Upper lobe of left lung (tissue), 6 donors: ENCODE measurements around the gene TOP3B. TPM values are rescaled to one million over a fixed set of nuclear protein-coding genes. Genes with fewer than 3 reads are reported as not detected.

Experiments used
- ATAC-seq, 2 donors: fragments of 200-7000 bp; cut with Tn5 transposase; one replicate each; pipeline ENCODE4 v1.9.1; 2022; ENCODE audit warnings: mild to moderate bottlenecking in 2 of 2, moderate library complexity in 2 of 2; ENCODE audit not compliant: low FRiP score in 2 of 2
- DNase-seq, 2 donors: peaks; one replicate each; pipeline ENCODE4 v3.0.0-alpha.2; 2019 to 2020
- H3K27ac ChIP-seq, 4 donors: fragments of 200-600 bp; sonication (generic); one replicate each; pipeline ENCODE4 v1.5.1; 2016 to 2019
- H3K27me3 ChIP-seq, 4 donors: fragments of 200-600 bp; sonication (generic); one replicate each; pipeline ENCODE4 v1.5.1; 2017 to 2019
- H3K36me3 ChIP-seq, 4 donors: fragments of 200-600 bp; sonication (generic); one replicate each; pipeline ENCODE4 v1.5.1; 2016 to 2019
- H3K4me1 ChIP-seq, 4 donors: fragments of 200-600 bp; sonication (generic); one replicate each; pipeline ENCODE4 v1.5.1; 2018 to 2019
- H3K4me3 ChIP-seq, 4 donors: fragments of 200-600 bp; sonication (generic); one replicate each; pipeline ENCODE4 v1.5.1; 2017 to 2019; ENCODE audit warnings: mild to moderate bottlenecking in 2 of 4, moderate library complexity in 1 of 4
- H3K9me3 ChIP-seq, 4 donors: fragments of 200-600 bp; sonication (generic); one replicate each; pipeline ENCODE4 v1.5.1; 2018 to 2019
- EP300 ChIP-seq, 4 donors: sonication (generic); formaldehyde crosslinking; IDR thresholded peaks; one replicate each; pipeline ENCODE4 v1.5.1; 2017; ENCODE audit warnings: antibody characterized with exemption in 4 of 4, control low read depth in 2 of 4
- POLR2A ChIP-seq, 4 donors: fragments of 450-650 bp; IDR thresholded peaks; one replicate each; pipeline ENCODE4 v1.5.1; 2016 to 2017; ENCODE audit warnings: antibody characterized with exemption in 4 of 4, mild to moderate bottlenecking in 2 of 4
- POLR2AphosphoS5 ChIP-seq, 2 donors: sonication (generic); formaldehyde crosslinking; IDR thresholded peaks; one replicate each; pipeline ENCODE4 v1.5.1; 2017; ENCODE audit warnings: antibody characterized with exemption in 2 of 2
- WGBS, 2 donors: methylation state at CpG; one replicate each; pipeline ENCODE4 v1.1.5; 2017 to 2018; 5-methylcytosine and 5-hydroxymethylcytosine counted together
- total RNA-seq, 6 donors: library from RNA; depleted of rRNA in 4 of 6; stranded (reverse); fragments of >200 nt in 4 of 6; gene quantifications; one replicate each; pipeline versions ENCODE4 v1.1.0 to v1.2.1, GENCODE V29; 2016 to 2021
- TF ChIP-seq, protein P1 (sequence below), 6 experiments: fragments of 450-650 bp in 4 of 6; fragments of 200-600 bp in 2 of 6; sonication (generic) in 2 of 6; IDR thresholded peaks; one replicate each; pipeline ENCODE4 v1.5.1; 2016 to 2019; ENCODE audit warnings: antibody characterized with exemption in 6 of 6
- donor health status: DM: no; HTN: no; CAD: no; lungs with moderate emphysema.
- donor health status: DM: no; HTN: yes; CAD: no; lungs with severe emphysema.

Gene TOP3B
- total RNA-seq, 6 donors from 2014 or later, result 22.5 to 111 (median 34.0) TPM

DNA sequence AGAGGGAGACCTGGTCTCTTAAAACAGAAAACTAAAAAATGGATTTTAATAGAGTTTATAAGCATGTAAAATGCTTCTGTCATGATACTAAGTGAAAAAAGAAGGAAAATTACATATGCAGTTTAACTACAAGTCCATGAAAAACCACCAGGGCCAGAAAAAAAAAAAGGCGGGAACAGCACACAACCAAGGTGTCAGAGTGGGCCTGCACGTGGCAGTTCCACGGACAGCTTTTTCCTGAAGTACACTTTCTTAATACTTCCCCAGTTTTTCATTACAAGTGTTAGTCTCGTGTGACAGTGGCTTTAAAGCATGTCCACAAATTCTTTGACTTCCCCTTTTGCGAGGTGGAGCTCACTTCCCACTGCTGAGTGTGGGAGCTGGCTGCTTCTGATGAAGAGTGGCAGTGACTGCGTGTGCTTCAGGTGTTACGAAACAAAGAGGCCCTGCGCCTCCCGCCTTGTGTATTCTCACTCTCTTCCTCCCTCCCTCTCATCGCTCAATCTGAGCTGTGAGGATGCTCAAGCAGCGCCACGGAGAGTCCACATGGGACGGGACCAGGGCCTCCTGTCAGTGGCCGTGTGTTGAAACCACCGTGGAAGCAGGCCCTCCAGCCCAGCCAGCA is 46.3 kb downstream of the TOP3B start:
- H3K4me1 ChIP-seq, result peaks cover 51 to 59% (median 56%) of the 10 kb centered on the region in 4 donors
- no peaks in the 10 kb centered on the region for H3K27me3 ChIP-seq
- H3K4me3 ChIP-seq, result no peak overlapping the region
- H3K36me3 ChIP-seq, result peaks cover 5 to 51% (median 24%) of the 10 kb centered on the region in 4 donors
- TF ChIP-seq EP300 (IDR thresholded peaks at IDR 0.05), result no peak
- peak; percentile 16 to 38 for TF ChIP-seq POLR2AphosphoS5 (IDR thresholded peaks at IDR 0.05)
- no peaks in the 10 kb centered on the region for H3K9me3 ChIP-seq
- peak in 1 of 2 donors; percentile 85 for DNase-seq
- WGBS, 2 donors, result 45 to 57% methylated on average over 15 of the region's 15 CpGs
- H3K27ac ChIP-seq, result peak overlapping the region; percentile 93 to 98 (median 96)
- ATAC-seq, result peak; percentile 2 to 25

DNA sequence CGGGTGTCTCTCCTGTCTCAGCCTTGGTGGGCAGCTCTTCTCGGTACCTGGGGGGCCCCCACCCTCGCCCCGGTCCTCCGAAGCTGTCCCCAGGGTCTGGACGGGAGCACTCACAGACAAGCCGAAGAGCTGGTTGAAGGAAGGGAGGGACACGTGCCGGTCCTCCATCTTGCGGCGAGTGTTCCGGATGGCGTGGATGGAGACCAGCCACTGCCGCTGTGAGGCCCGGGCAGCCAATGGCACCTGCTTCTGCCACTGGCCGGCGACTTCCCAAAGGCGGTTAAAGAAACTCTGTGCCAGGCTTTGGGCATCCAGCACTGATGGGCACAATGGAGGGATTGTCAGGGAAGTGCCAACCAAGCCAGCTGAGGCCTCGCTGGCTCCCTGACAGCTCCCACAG is 48.7 kb downstream of the TOP3B start:
- peaks cover 29 to 36% (median 33%) of the 10 kb centered on the region in 4 donors for H3K4me1 ChIP-seq
- TF ChIP-seq POLR2AphosphoS5 (IDR thresholded peaks at IDR 0.05), result no peak
- no peak for TF ChIP-seq EP300 (IDR thresholded peaks at IDR 0.05)
- TF ChIP-seq, protein P1, sequence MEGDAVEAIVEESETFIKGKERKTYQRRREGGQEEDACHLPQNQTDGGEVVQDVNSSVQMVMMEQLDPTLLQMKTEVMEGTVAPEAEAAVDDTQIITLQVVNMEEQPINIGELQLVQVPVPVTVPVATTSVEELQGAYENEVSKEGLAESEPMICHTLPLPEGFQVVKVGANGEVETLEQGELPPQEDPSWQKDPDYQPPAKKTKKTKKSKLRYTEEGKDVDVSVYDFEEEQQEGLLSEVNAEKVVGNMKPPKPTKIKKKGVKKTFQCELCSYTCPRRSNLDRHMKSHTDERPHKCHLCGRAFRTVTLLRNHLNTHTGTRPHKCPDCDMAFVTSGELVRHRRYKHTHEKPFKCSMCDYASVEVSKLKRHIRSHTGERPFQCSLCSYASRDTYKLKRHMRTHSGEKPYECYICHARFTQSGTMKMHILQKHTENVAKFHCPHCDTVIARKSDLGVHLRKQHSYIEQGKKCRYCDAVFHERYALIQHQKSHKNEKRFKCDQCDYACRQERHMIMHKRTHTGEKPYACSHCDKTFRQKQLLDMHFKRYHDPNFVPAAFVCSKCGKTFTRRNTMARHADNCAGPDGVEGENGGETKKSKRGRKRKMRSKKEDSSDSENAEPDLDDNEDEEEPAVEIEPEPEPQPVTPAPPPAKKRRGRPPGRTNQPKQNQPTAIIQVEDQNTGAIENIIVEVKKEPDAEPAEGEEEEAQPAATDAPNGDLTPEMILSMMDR (IDR thresholded peaks at IDR 0.05), result no peak
- TF ChIP-seq POLR2A (IDR thresholded peaks at IDR 0.05), result no peak
- no peak overlapping the region for H3K27ac ChIP-seq
- H3K9me3 ChIP-seq, result no peaks in the 10 kb centered on the region
- 90 to 99% methylated on average over 14 to 19 of the region's 19 CpGs for whole genome bisulfite sequencing, 2 donors
- no peak for ATAC-seq
- no peak overlapping the region for H3K4me3 ChIP-seq
- no peaks in the 10 kb centered on the region for H3K27me3 ChIP-seq
- H3K36me3 ChIP-seq, result peaks cover 13 to 68% (median 46%) of the 10 kb centered on the region in 4 donors
- DNase-seq, result no peak

DNA sequence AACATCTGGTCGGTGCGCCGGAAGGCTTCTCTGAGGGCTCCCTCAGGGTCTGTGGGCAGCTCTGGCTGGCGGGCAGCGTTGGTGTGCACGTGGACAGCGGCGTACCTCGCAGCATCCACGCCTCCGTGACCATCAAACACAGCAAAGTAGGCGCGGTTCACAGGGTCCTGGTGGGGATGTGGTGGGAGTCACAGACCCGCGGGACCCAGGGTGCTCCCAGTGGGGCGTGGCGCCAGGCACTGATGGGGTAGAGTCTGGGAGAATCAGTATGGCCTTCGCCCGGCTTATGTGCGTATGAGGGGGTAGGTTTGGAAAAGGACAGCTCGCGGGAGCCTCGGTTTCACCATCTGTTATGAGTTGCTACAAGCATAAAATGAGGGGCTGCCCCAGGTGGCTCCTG is 49.2 kb downstream of the TOP3B start:
- ATAC-seq, result no peak
- 96 to 97% methylated on average over 16 to 23 of the region's 23 CpGs for WGBS, 2 donors
- Histone ChIP-seq H3K9me3 (no peaks in the 10 kb centered on the region), H3K4me3 (no peak overlapping the region), H3K27me3 (no peaks in the 10 kb centered on the region), H3K27ac (no peak overlapping the region), H3K36me3 (peaks cover 13 to 73% (median 49%) of the 10 kb centered on the region in 4 donors), H3K4me1 (peaks cover 24 to 31% (median 28%) of the 10 kb centered on the region in 4 donors)
- no peak for TF ChIP-seq POLR2AphosphoS5 (IDR thresholded peaks at IDR 0.05)
- TF ChIP-seq POLR2A (IDR thresholded peaks at IDR 0.05), result no peak
- no peak for TF ChIP-seq EP300 (IDR thresholded peaks at IDR 0.05)
- TF ChIP-seq, protein P1 (IDR thresholded peaks at IDR 0.05), result no peak
- DNase-seq, result no peak

DNA sequence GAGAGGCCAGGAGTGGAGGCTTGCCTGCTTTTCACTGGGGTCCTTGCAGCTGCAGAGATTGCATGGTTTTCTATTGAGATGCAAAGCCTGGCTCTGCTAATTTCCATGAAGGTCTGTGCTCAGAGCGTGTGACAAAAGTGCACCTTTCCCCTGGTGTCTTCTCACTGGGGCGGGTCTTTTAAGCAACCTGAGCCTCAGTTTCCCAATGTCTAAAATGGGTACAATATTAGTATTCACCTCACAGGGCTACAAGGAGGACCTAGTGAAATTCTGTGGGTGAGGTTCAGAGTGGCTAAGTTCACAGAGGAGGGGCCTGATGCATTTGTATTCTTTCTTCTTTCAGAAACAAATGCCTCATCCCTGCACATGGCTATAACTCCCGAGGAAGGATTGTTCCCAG is 50.2 kb downstream of the TOP3B start:
- DNase-seq (no peak), ATAC-seq (no peak)
- H3K4me3 ChIP-seq, result no peak overlapping the region
- H3K27me3 ChIP-seq, result no peaks in the 10 kb centered on the region
- TF ChIP-seq POLR2A (IDR thresholded peaks at IDR 0.05) (no peak), POLR2AphosphoS5 (IDR thresholded peaks at IDR 0.05) (no peak), EP300 (IDR thresholded peaks at IDR 0.05) (no peak)
- TF ChIP-seq, protein P1 (IDR thresholded peaks at IDR 0.05), result no peak
- H3K4me1 ChIP-seq, result peaks cover 18 to 26% (median 19%) of the 10 kb centered on the region in 4 donors
- no peaks in the 10 kb centered on the region for H3K9me3 ChIP-seq
- WGBS, 2 donors, result 93 to 96% methylated on average over 3 of the region's 3 CpGs
- peaks cover 13 to 81% (median 52%) of the 10 kb centered on the region in 4 donors for H3K36me3 ChIP-seq
- H3K27ac ChIP-seq, result no peak overlapping the region

DNA sequence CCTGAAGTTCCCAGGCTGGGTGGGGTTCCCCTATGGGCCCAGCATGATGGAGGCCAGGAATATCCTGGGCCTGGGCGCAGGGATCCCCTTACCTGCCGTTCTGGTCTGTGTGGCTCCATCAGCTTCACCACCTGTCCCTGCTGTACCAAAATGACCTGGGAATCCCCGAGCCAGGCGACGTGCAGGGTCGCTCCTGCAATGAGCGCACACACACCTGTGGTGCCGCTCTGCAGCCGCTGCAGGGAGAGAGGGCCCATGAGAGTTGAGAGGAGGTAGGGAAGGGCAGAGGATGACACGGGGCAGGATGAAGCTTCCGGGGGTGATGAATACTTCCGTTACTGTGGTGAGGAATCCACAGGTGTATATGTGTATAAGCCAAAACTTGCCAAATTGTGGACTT is 51.5 kb downstream of the TOP3B start:
- H3K36me3 ChIP-seq, result peaks cover 13 to 94% (median 61%) of the 10 kb centered on the region in 4 donors
- WGBS, 2 donors, result 96 to 100% methylated on average over 7 to 12 of the region's 12 CpGs
- peaks cover 6 to 13% (median 7%) of the 10 kb centered on the region in 4 donors for H3K4me1 ChIP-seq
- no peaks in the 10 kb centered on the region for H3K9me3 ChIP-seq
- no peak overlapping the region for H3K27ac ChIP-seq
- no peaks in the 10 kb centered on the region for H3K27me3 ChIP-seq
- no peak overlapping the region for H3K4me3 ChIP-seq
- DNase-seq, result no peak
- no peak for ATAC-seq
- TF ChIP-seq EP300 (IDR thresholded peaks at IDR 0.05) (no peak), POLR2AphosphoS5 (IDR thresholded peaks at IDR 0.05) (no peak), POLR2A (IDR thresholded peaks at IDR 0.05) (no peak)
- TF ChIP-seq, protein P1 (IDR thresholded peaks at IDR 0.05), result no peak
